Astrocyte (in vitro differentiated cells and primary cell): ENCODE results near the gene SPATA31D4. TPM values are rescaled to one million over a fixed set of nuclear protein-coding genes. Genes with fewer than 3 reads are reported as not detected.
A peak's percentile ranks its signal among the peaks of the same experiment; 100 is the strongest.
"Not testable (repeated sequence)": the region's sequence is repeated elsewhere in the genome, so short reads cannot be mapped to it uniquely, and the experiment has no call there.

Experiments used
- DNase-seq: peaks from one replicate; pipeline ENCODE4 v3.0.0-alpha.2; 2010; ENCODE audit warnings: low read depth
- FAIRE-seq: peaks from 2 replicates; lab custom pipeline; 2011; peaks lifted over from hg19 to GRCh38; lab: Jason Lieb, UNC
- H2AFZ ChIP-seq: 2 replicates; pipeline ENCODE4 v1.6.0; 2012; ENCODE audit warnings: low read depth, low read length, inconsistent platforms
- H3K27ac ChIP-seq: 2 replicates; pipeline ENCODE4 v1.5.1; 2011; ENCODE audit warnings: low read depth, low read length, inconsistent platforms
- H3K27me3 ChIP-seq: 2 replicates; pipeline ENCODE4 v1.6.0; 2011; ENCODE audit warnings: low read length, inconsistent platforms; ENCODE audit not compliant: insufficient read depth
- H3K36me3 ChIP-seq: 2 replicates; pipeline ENCODE4 v1.5.1; 2011; ENCODE audit warnings: low read length, inconsistent platforms; ENCODE audit not compliant: insufficient read depth
- H3K4me1 ChIP-seq: 2 replicates; pipeline ENCODE4 v1.5.1; 2011; ENCODE audit warnings: low read length, inconsistent platforms; ENCODE audit not compliant: insufficient read depth
- H3K4me2 ChIP-seq: 2 replicates; pipeline ENCODE4 v1.6.0; 2012; ENCODE audit warnings: low read length, inconsistent platforms
- H3K4me3 ChIP-seq: 2 replicates; pipeline ENCODE4 v1.5.1; 2011; ENCODE audit warnings: low read depth, mild to moderate bottlenecking, low read length, inconsistent platforms; ENCODE audit not compliant: insufficient read depth
- H3K79me2 ChIP-seq: 2 replicates; pipeline ENCODE4 v1.6.0; 2012; ENCODE audit warnings: mild to moderate bottlenecking, low read length, inconsistent platforms; ENCODE audit not compliant: insufficient read depth
- H3K9ac ChIP-seq: 2 replicates; pipeline ENCODE4 v1.6.0; 2012; ENCODE audit warnings: mild to moderate bottlenecking, low read length, inconsistent platforms
- H3K9me3 ChIP-seq: 2 replicates; pipeline ENCODE4 v1.5.1; 2012; ENCODE audit warnings: low read depth, mild to moderate bottlenecking, low read length, inconsistent platforms; ENCODE audit not compliant: insufficient read depth
- H4K20me1 ChIP-seq: 2 replicates; pipeline ENCODE4 v1.6.0; 2012; ENCODE audit warnings: low read length, inconsistent platforms; ENCODE audit not compliant: insufficient read depth
- H3K27ac Mint-ChIP-seq: one replicate; pipeline ENCODE4 v1.8.0; 2021; ENCODE audit warnings: mild to moderate bottlenecking, mixed read lengths; ENCODE audit not compliant: unreplicated experiment
- H3K27me3 Mint-ChIP-seq: one replicate; pipeline ENCODE4 v1.8.0; 2021; ENCODE audit warnings: low read depth, mixed read lengths; ENCODE audit not compliant: unreplicated experiment
- H3K36me3 Mint-ChIP-seq: one replicate; pipeline ENCODE4 v1.8.0; 2021; ENCODE audit warnings: low read depth, mixed read lengths; ENCODE audit not compliant: unreplicated experiment
- H3K4me1 Mint-ChIP-seq: one replicate; pipeline ENCODE4 v1.8.0; 2021; ENCODE audit warnings: low read depth, mixed read lengths; ENCODE audit not compliant: unreplicated experiment
- H3K4me3 Mint-ChIP-seq: one replicate; pipeline ENCODE4 v1.8.0; 2021; ENCODE audit warnings: mild to moderate bottlenecking, moderate library complexity, mixed read lengths; ENCODE audit not compliant: unreplicated experiment
- H3K9me3 Mint-ChIP-seq: one replicate; pipeline ENCODE4 v1.8.0; 2021; ENCODE audit warnings: mild to moderate bottlenecking, mixed read lengths; ENCODE audit not compliant: unreplicated experiment
- CTCF ChIP-seq: IDR thresholded peaks from 2 replicates; pipeline ENCODE4 v1.5.1; 2011; ENCODE audit warnings: low read depth, mild to moderate bottlenecking, inconsistent platforms, low read length, moderate library complexity; ENCODE audit not compliant: insufficient read depth
- EZH2 ChIP-seq: IDR thresholded peaks from 2 replicates; pipeline ENCODE4 v1.6.1; 2012; ENCODE audit warnings: mild to moderate bottlenecking, low read length, inconsistent platforms; ENCODE audit not compliant: insufficient read depth
- total RNA-seq: library from RNA; stranded (reverse); gene quantifications from 2 replicates; pipeline ENCODE4 v1.2.1, GENCODE V29; 2021

SPATA31D4 gene
- total RNA-seq, 1 donor from 2014 or later = not detected

GRCh38 chr9:81915801-81916505 is 12.3 kb upstream of the SPATA31D4 start:
- peaks cover 12% of the 10 kb centered on the region for H3K27me3 Mint-ChIP-seq
- TF ChIP-seq EZH2 = no peak
- no peak for TF ChIP-seq CTCF
- peaks cover 2% of the 10 kb centered on the region for H3K27me3 ChIP-seq
- H3K79me2 ChIP-seq = no peaks in the 10 kb centered on the region
- H3K36me3 ChIP-seq = no peaks in the 10 kb centered on the region
- no peak overlapping the region for H3K9ac ChIP-seq
- H3K4me3 ChIP-seq = no peak overlapping the region
- FAIRE-seq = no peak
- H3K4me3 Mint-ChIP-seq = no peak overlapping the region
- peaks cover 2% of the 10 kb centered on the region for H3K9me3 Mint-ChIP-seq
- no peaks in the 10 kb centered on the region for H3K36me3 Mint-ChIP-seq
- peaks cover 4% of the 10 kb centered on the region for H3K4me1 ChIP-seq
- H2AFZ ChIP-seq = no peak overlapping the region
- peaks cover 8% of the 10 kb centered on the region for H3K4me1 Mint-ChIP-seq
- no peaks in the 10 kb centered on the region for H4K20me1 ChIP-seq
- no peak overlapping the region for H3K4me2 ChIP-seq
- no peak overlapping the region for H3K27ac ChIP-seq
- H3K9me3 ChIP-seq = no peaks in the 10 kb centered on the region
- peak overlapping the region; percentile 41 for H3K27ac Mint-ChIP-seq
- peak; percentile 86 for DNase-seq

GRCh38 chr9:81918507-81918906 is 9.7 kb upstream of the SPATA31D4 start:
- H3K4me2 ChIP-seq, H2AFZ ChIP-seq, FAIRE-seq, DNase-seq, H3K79me2 ChIP-seq, H3K9me3 Mint-ChIP-seq, H3K36me3 ChIP-seq, H3K4me1 Mint-ChIP-seq, H3K4me3 Mint-ChIP-seq, H3K4me3 ChIP-seq, H3K27me3 ChIP-seq, H3K9ac ChIP-seq, H3K9me3 ChIP-seq, H3K36me3 Mint-ChIP-seq, H4K20me1 ChIP-seq, H3K4me1 ChIP-seq, H3K27ac Mint-ChIP-seq, H3K27ac ChIP-seq: not testable (repeated sequence)
- peaks cover 12% of the 10 kb centered on the region for H3K27me3 Mint-ChIP-seq

- not testable (repeated sequence) for H3K36me3 ChIP-seq, DNase-seq, H3K27me3 ChIP-seq, H3K36me3 Mint-ChIP-seq, H3K4me3 Mint-ChIP-seq, H3K4me1 ChIP-seq, FAIRE-seq, H2AFZ ChIP-seq, H3K9me3 Mint-ChIP-seq, H4K20me1 ChIP-seq, H3K9ac ChIP-seq, H3K27ac ChIP-seq, H3K27ac Mint-ChIP-seq, H3K79me2 ChIP-seq, H3K4me2 ChIP-seq, H3K27me3 Mint-ChIP-seq, H3K4me3 ChIP-seq, H3K4me1 Mint-ChIP-seq, H3K9me3 ChIP-seq
Observed at GRCh38 chr9:81930147-81930546, 1.9 kb downstream of the SPATA31D4 start.

- not testable (repeated sequence) for H3K9me3 Mint-ChIP-seq, H3K27ac ChIP-seq
Observed at GRCh38 chr9:81933547-81933946, 5.3 kb downstream of the SPATA31D4 start.

GRCh38 chr9:81943393-81943792 is 15.2 kb downstream of the SPATA31D4 start, which contains the start of gene SPATA31D3:
SPATA31D3 (plus strand) TSS chr9:81943500; CDS start chr9:81943586, 86 bp downstream.
- H3K4me2 ChIP-seq, H3K4me1 ChIP-seq, H3K4me1 Mint-ChIP-seq, H3K27ac Mint-ChIP-seq, H3K27ac ChIP-seq, H3K9ac ChIP-seq, H3K27me3 Mint-ChIP-seq, H3K4me3 ChIP-seq, H3K36me3 Mint-ChIP-seq, H3K36me3 ChIP-seq, H2AFZ ChIP-seq, H4K20me1 ChIP-seq, H3K9me3 Mint-ChIP-seq, H3K79me2 ChIP-seq, FAIRE-seq, H3K27me3 ChIP-seq, DNase-seq, H3K9me3 ChIP-seq, H3K4me3 Mint-ChIP-seq: not testable (repeated sequence)

More at GRCh38 chr9:81933547-81933946, 5.3 kb downstream of the SPATA31D4 start:
- H3K4me1 Mint-ChIP-seq, H4K20me1 ChIP-seq, H3K9ac ChIP-seq, H3K36me3 Mint-ChIP-seq, H2AFZ ChIP-seq, H3K79me2 ChIP-seq, H3K4me3 Mint-ChIP-seq, H3K9me3 ChIP-seq, H3K27me3 Mint-ChIP-seq, H3K4me3 ChIP-seq, H3K36me3 ChIP-seq, H3K27ac Mint-ChIP-seq, H3K4me1 ChIP-seq, H3K27me3 ChIP-seq, FAIRE-seq, H3K4me2 ChIP-seq, DNase-seq: not testable (repeated sequence)
